Measurements from ENCODE around the gene AXIN1. TPM values are rescaled to one million over a fixed set of nuclear protein-coding genes. Genes with fewer than 3 reads are reported as not detected.
A peak's percentile ranks its signal among the peaks of the same experiment; 100 is the strongest.

Gene AXIN1
- total and polyA plus RNA-seq, 9 of the 15 experiments (the other 6 are each of a cell fraction or from before 2014, with no cell fraction given) = 0.42 to 58.0 (median 25.9) TPM

- TF ChIP-seq ETV5 (CRISPR knock-in tag; IDR thresholded peaks at IDR 0.05; ENCODE audit: low read depth) = no peak
- TF ChIP-seq, protein P1, sequence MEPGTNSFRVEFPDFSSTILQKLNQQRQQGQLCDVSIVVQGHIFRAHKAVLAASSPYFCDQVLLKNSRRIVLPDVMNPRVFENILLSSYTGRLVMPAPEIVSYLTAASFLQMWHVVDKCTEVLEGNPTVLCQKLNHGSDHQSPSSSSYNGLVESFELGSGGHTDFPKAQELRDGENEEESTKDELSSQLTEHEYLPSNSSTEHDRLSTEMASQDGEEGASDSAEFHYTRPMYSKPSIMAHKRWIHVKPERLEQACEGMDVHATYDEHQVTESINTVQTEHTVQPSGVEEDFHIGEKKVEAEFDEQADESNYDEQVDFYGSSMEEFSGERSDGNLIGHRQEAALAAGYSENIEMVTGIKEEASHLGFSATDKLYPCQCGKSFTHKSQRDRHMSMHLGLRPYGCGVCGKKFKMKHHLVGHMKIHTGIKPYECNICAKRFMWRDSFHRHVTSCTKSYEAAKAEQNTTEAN (CRISPR knock-in tag; IDR thresholded peaks at IDR 0.05) = no peak
- no peak for TF ChIP-seq ZNF224 (CRISPR knock-in tag; IDR thresholded peaks at IDR 0.05)
- peak; percentile 79 for TF ChIP-seq ZFX (CRISPR knock-in tag; IDR thresholded peaks at IDR 0.05)
- no peak for TF ChIP-seq HDGF (IDR thresholded peaks at IDR 0.05)
- no peak for TF ChIP-seq RBBP5 (IDR thresholded peaks at IDR 0.05; ENCODE audit: borderline replicate concordance, insufficient read depth, low read length, poor library complexity, severe bottlenecking)
- no peak for TF ChIP-seq SMARCC2 (IDR thresholded peaks at IDR 0.05; ENCODE audit: low read depth)
- no peak; the same call in 1 of the 2 replicates for TF ChIP-seq OTX1 (CRISPR knock-in tag; IDR thresholded peaks at IDR 0.05)
- no peak for TF ChIP-seq ZNF586 (CRISPR knock-in tag; conservative IDR thresholded peaks at IDR 0.05)
- TF ChIP-seq TCF15 (CRISPR knock-in tag; IDR thresholded peaks at IDR 0.05) = no peak
- no peak for TF ChIP-seq GTF2B (IDR thresholded peaks at IDR 0.05; ENCODE audit: extremely low read depth, insufficient read length)
- TF ChIP-seq ZNF217 (CRISPR knock-in tag; IDR thresholded peaks at IDR 0.05) = no peak
- TF ChIP-seq PURB (CRISPR knock-in tag; IDR thresholded peaks at IDR 0.05; ENCODE audit: low read depth) = no peak
- no peak for TF ChIP-seq KLF16 (IDR thresholded peaks at IDR 0.05)
- TF ChIP-seq, protein P2, sequence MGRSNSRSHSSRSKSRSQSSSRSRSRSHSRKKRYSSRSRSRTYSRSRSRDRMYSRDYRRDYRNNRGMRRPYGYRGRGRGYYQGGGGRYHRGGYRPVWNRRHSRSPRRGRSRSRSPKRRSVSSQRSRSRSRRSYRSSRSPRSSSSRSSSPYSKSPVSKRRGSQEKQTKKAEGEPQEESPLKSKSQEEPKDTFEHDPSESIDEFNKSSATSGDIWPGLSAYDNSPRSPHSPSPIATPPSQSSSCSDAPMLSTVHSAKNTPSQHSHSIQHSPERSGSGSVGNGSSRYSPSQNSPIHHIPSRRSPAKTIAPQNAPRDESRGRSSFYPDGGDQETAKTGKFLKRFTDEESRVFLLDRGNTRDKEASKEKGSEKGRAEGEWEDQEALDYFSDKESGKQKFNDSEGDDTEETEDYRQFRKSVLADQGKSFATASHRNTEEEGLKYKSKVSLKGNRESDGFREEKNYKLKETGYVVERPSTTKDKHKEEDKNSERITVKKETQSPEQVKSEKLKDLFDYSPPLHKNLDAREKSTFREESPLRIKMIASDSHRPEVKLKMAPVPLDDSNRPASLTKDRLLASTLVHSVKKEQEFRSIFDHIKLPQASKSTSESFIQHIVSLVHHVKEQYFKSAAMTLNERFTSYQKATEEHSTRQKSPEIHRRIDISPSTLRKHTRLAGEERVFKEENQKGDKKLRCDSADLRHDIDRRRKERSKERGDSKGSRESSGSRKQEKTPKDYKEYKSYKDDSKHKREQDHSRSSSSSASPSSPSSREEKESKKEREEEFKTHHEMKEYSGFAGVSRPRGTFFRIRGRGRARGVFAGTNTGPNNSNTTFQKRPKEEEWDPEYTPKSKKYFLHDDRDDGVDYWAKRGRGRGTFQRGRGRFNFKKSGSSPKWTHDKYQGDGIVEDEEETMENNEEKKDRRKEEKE (IDR thresholded peaks at IDR 0.05; ENCODE audit: borderline replicate concordance in 1 of 2, control insufficient read depth in 1 of 2, low read depth in 2 of 2, low read length in 1 of 2) = no peak
- TF ChIP-seq CTCFL (IDR thresholded peaks at IDR 0.05; ENCODE audit: borderline replicate concordance, insufficient read depth, low read depth, low read length, poor library complexity, severe bottlenecking) = no peak
- no peak for TF ChIP-seq ZEB2 (IDR thresholded peaks at IDR 0.05)
- no peak for TF ChIP-seq KDM4B (IDR thresholded peaks at IDR 0.05; ENCODE audit: borderline replicate concordance in 2 of 2, low read depth in 1 of 2)
- no peak for TF ChIP-seq PHTF2 (CRISPR knock-in tag; IDR thresholded peaks at IDR 0.05)
- TF ChIP-seq HNRNPK (IDR thresholded peaks at IDR 0.05; ENCODE audit: low read depth, low read length, poor library complexity, severe bottlenecking) = no peak
- no peak for TF ChIP-seq POLR3G (IDR thresholded peaks at IDR 0.05; ENCODE audit: extremely low read depth, insufficient read length, insufficient replicate concordance)
- TF ChIP-seq CSDE1 (IDR thresholded peaks at IDR 0.05) = no peak
Observed at GRCh38 chr16:396605-397004, 44.1 kb upstream of the AXIN1 start (continued).

Measured in K562 (cell line).